IPS-18a (cell line): ENCODE results near the gene BTG4.

Source experiments
- H3K27ac ChIP-seq: one replicate; pipeline ENCODE4 v1.5.1; 2013; ENCODE audit warnings: low read length
- H3K27me3 ChIP-seq: one replicate; pipeline ENCODE4 v1.6.1; 2013; ENCODE audit warnings: mild to moderate bottlenecking, low read length; ENCODE audit not compliant: control insufficient read depth, insufficient read depth
- H3K36me3 ChIP-seq: one replicate; pipeline ENCODE4 v1.6.1; 2013; ENCODE audit warnings: low read depth, low read length; ENCODE audit not compliant: control insufficient read depth
- H3K4me1 ChIP-seq: one replicate; pipeline ENCODE4 v1.6.1; 2013; ENCODE audit warnings: low read depth, low read length; ENCODE audit not compliant: control insufficient read depth
- H3K4me3 ChIP-seq: one replicate; pipeline ENCODE4 v1.5.1; 2013; ENCODE audit warnings: low read length
- H3K9ac ChIP-seq: one replicate; pipeline ENCODE4 v1.6.1; 2013; ENCODE audit warnings: mild to moderate bottlenecking, low read length, moderate library complexity
- H3K9me3 ChIP-seq: one replicate; pipeline ENCODE4 v1.6.1; 2013; ENCODE audit warnings: low read depth, low read length; ENCODE audit not compliant: control insufficient read depth

BTG4 gene

GRCh38 chr11:111460340-111460739 is 51.8 kb downstream of the BTG4 start:
- H3K27me3 ChIP-seq = no peaks in the 10 kb centered on the region
- H3K27ac ChIP-seq = no peak overlapping the region
- H3K36me3 ChIP-seq = no peaks in the 10 kb centered on the region
- H3K4me3 ChIP-seq = no peak overlapping the region
- no peak overlapping the region for H3K9ac ChIP-seq
- no peaks in the 10 kb centered on the region for H3K9me3 ChIP-seq
- H3K4me1 ChIP-seq = no peaks in the 10 kb centered on the region

GRCh38 chr11:111459506-111460270 is 52.5 kb downstream of the BTG4 start:
- Histone ChIP-seq H3K4me3 (no peak overlapping the region), H3K4me1 (no peaks in the 10 kb centered on the region), H3K9me3 (no peaks in the 10 kb centered on the region), H3K27ac (no peak overlapping the region), H3K36me3 (no peaks in the 10 kb centered on the region), H3K27me3 (no peaks in the 10 kb centered on the region), H3K9ac (no peak overlapping the region)

- H3K36me3 ChIP-seq = no peaks in the 10 kb centered on the region
- no peaks in the 10 kb centered on the region for H3K4me1 ChIP-seq
- no peaks in the 10 kb centered on the region for H3K27me3 ChIP-seq
- no peak overlapping the region for H3K27ac ChIP-seq
- no peak overlapping the region for H3K9ac ChIP-seq
- H3K4me3 ChIP-seq = no peak overlapping the region
- no peaks in the 10 kb centered on the region for H3K9me3 ChIP-seq
These were observed 54.3 kb downstream of the BTG4 start for GRCh38 chr11:111457731-111458368.

GRCh38 chr11:111456859-111457730 is 55.1 kb downstream of the BTG4 start:
- Histone ChIP-seq H3K4me3 (no peak overlapping the region), H3K9ac (no peak overlapping the region), H3K27me3 (no peaks in the 10 kb centered on the region), H3K27ac (no peak overlapping the region), H3K9me3 (no peaks in the 10 kb centered on the region), H3K36me3 (no peaks in the 10 kb centered on the region), H3K4me1 (no peaks in the 10 kb centered on the region)

- Histone ChIP-seq H3K4me1 (no peaks in the 10 kb centered on the region), H3K27ac (no peak overlapping the region), H3K36me3 (no peaks in the 10 kb centered on the region), H3K9me3 (no peaks in the 10 kb centered on the region), H3K9ac (no peak overlapping the region), H3K27me3 (no peaks in the 10 kb centered on the region), H3K4me3 (no peak overlapping the region)
These were observed 55.9 kb downstream of the BTG4 start for GRCh38 chr11:111456086-111456858.

- Histone ChIP-seq H3K4me3 (peak overlapping the region; percentile 58), H3K27ac (no peak overlapping the region), H3K36me3 (no peaks in the 10 kb centered on the region), H3K4me1 (no peaks in the 10 kb centered on the region), H3K27me3 (no peaks in the 10 kb centered on the region), H3K9ac (no peak overlapping the region), H3K9me3 (no peaks in the 10 kb centered on the region)
These were observed 56.7 kb downstream of the BTG4 start for GRCh38 chr11:111455291-111456085.

GRCh38 chr11:111454561-111455192 is 57.5 kb downstream of the BTG4 start:
- Histone ChIP-seq H3K9ac (no peak overlapping the region), H3K4me3 (peak overlapping the region; percentile 58), H3K27ac (no peak overlapping the region), H3K36me3 (no peaks in the 10 kb centered on the region), H3K4me1 (no peaks in the 10 kb centered on the region), H3K9me3 (no peaks in the 10 kb centered on the region), H3K27me3 (no peaks in the 10 kb centered on the region)

- Histone ChIP-seq H3K27me3 (no peaks in the 10 kb centered on the region), H3K36me3 (no peaks in the 10 kb centered on the region), H3K9me3 (no peaks in the 10 kb centered on the region), H3K4me1 (no peaks in the 10 kb centered on the region), H3K9ac (no peak overlapping the region), H3K27ac (no peak overlapping the region), H3K4me3 (no peak overlapping the region)
These were observed 59.2 kb downstream of the BTG4 start for GRCh38 chr11:111452817-111453552.

- H3K36me3 ChIP-seq = no peaks in the 10 kb centered on the region
- H3K4me3 ChIP-seq = no peak overlapping the region
- H3K9me3 ChIP-seq = no peaks in the 10 kb centered on the region
- H3K27ac ChIP-seq = no peak overlapping the region
- no peaks in the 10 kb centered on the region for H3K4me1 ChIP-seq
- no peak overlapping the region for H3K9ac ChIP-seq
- H3K27me3 ChIP-seq = no peaks in the 10 kb centered on the region
These were observed 60.0 kb downstream of the BTG4 start for GRCh38 chr11:111452146-111452545.
